Subcutaneous adipose tissue (tissue), 4 donors: Measurements from ENCODE around the gene TP73. TPM values are rescaled to one million over a fixed set of nuclear protein-coding genes. Genes with fewer than 3 reads are reported as not detected.

Experiments
- CTCF ChIP-seq: fragments of 450-650 bp; IDR thresholded peaks from one replicate; pipeline ENCODE4 v1.5.1; 2016; ENCODE audit warnings: low read depth, mild to moderate bottlenecking, control low read depth, antibody characterized with exemption, moderate library complexity
- total RNA-seq, 4 donors: library from RNA; depleted of rRNA; stranded (reverse); fragments of >200 nt; gene quantifications; one replicate each; pipeline ENCODE4 v1.1.0, GENCODE V29; 2016

The TP73 gene
- total RNA-seq = under 1 TPM in 1 of 4 donors, not detected in 3; 0.17 TPM

- no peak for TF ChIP-seq CTCF
Observed at GRCh38 chr1:3651930-3652547, at the start of gene TP73. TSS of gene TP73 (plus strand) at chr1:3652516. CDS start at chr1:3682366, 29,850 bp downstream.

DNA sequence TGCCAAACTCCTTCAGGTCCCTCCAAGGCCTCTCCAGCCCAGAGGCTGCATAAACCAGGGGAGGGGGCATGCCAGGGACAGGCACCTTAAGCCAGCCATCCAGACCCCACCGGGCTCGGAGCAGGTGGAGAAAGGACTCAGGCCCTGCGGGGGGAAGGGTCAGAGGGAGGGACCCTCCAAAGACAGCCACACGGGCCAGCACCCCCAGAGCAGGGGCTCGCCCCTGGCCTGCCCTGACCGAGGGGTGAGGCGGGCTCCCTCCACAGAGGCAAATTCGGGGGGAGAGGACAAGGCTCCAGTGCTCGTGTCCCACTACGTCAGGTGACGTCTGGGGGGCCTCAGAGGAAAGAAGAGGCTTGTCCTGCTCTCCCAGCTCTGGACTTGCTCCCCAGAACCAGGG is 49.2 kb upstream of the TP73 start:
- no peak for TF ChIP-seq CTCF

DNA sequence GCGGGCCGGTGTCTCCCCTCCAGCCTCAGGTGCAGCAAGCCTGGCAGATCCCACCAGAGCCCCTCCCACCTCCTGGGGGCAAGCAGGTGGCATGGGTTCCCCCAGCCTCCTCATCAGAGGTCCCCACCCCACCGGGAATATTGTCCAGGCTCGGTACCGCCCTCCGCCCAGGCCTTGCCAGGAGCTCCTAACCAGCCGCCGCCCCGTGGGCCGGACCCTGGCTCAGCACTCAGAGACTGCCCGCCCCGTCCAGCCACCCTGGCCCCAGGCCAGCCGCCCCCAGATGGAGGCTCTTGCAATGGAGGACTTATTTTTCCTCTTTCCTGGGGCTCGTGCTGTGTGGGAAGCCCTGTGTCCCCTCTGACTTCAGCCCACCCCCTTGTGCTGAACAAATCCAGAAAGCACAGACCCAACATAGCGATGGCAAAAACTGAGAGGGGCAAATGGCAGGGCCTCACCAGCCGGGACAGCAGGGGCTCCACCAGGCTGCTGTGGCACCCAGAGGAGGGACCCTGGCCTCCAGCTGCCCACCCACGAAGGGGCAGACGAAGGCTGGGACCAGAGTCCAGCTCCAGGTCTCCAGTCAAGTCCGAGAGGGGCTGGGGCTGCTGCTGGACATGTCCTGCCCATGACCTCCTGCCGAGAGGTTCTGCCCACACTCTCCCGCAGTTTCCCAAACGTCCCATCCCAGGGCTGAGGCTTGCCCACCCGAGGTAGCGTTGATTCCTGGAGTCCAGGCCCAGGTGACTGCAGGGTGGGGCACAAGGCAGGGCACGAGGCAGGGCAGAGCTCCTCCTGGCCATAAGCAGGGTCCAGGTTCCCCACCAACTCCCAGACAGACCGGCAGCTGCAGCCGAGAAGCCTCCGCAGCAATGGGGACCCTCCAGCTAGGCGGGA is 48.5 kb upstream of the TP73 start:
- no peak for TF ChIP-seq CTCF

- TF ChIP-seq CTCF = no peak
Observed at GRCh38 chr1:3604468-3604974, 47.8 kb upstream of the TP73 start.

GRCh38 chr1:3604997-3605823 is 47.1 kb upstream of the TP73 start:
- no peak for TF ChIP-seq CTCF

DNA sequence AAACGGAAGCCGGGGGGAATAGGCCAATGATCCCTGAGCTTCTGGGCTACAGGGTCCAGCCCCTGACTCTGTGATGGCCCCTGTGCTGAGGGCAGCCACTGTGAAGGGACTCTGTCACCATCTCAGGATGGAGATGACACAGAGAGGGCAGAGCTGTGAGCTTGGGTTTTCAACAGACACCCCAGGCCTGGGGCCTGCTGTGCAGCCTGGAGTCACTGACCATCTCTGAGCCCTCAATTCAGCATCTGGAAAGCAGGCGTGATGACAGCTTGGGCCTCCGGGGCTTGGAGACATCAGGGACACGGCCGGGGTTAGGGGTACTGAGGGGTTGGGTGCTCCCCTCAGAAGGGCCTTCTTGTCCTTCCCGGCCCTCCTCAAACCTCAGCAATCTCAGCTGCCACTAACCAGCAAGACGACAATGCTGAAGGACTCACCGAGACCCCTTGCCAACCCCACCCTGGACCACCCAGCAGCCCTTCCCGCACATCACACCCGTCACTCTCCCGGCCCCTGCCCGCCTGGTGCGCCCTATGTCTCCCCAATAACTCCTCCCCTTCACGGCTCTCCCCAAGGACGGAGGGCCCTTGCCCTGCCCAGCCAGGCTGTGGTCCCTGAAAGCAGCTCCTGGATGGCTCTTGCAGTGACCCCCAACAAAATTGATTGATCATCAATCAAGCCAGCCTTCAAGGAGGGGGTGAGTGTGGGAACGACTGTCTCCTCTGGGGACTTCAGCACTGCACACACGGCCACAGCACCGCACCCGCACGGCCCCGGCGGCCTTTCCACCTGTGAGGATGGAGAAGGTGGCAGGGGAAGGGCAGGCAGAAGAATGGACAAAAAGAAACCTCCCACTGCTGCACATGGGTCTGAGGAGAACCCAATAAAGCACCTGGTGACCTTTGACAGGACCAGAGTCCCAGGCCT is 45.3 kb upstream of the TP73 start:
- TF ChIP-seq CTCF = no peak
